CD14-positive monocyte (primary cell): Measurements from ENCODE around the gene TUBA4A. TPM values are rescaled to one million over a fixed set of nuclear protein-coding genes. Genes with fewer than 3 reads are reported as not detected.

ENCODE experiments used
- DNase-seq, 3 donors: peaks; one replicate each; pipeline ENCODE4 v3.0.0-alpha.2; 2011 to 2022
- H2AFZ ChIP-seq: 2 replicates; pipeline ENCODE4 v1.6.0; 2012; ENCODE audit warnings: mild to moderate bottlenecking, low read depth, low read length, inconsistent platforms; ENCODE audit not compliant: insufficient read depth, poor library complexity, severe bottlenecking
- H3K27ac ChIP-seq, 2 donors: 1 replicate in 1 of 2; 2 replicates in 1 of 2; pipeline ENCODE4 v1.5.1; 2012 to 2013; ENCODE audit warnings: low read length in 2 of 2, control low read depth in 1 of 2, inconsistent platforms in 1 of 2, low read depth in 1 of 2, mild to moderate bottlenecking in 1 of 2
- H3K27me3 ChIP-seq, 2 donors: one replicate each; pipeline versions ENCODE4 v1.6.0 to v1.6.1; 2011 to 2013; ENCODE audit warnings: low read length in 2 of 2; ENCODE audit not compliant: control insufficient read depth in 2 of 2, insufficient read depth in 2 of 2
- H3K36me3 ChIP-seq, 2 donors: replicated peaks in 1 of 2; 1 replicate in 1 of 2; 2 replicates in 1 of 2; pipeline versions ENCODE4 v1.5.1 to v1.6.1; 2012 to 2013; ENCODE audit warnings: low read length in 2 of 2, control low read depth in 1 of 2, inconsistent platforms in 1 of 2, mild to moderate bottlenecking in 1 of 2; ENCODE audit not compliant: insufficient read depth in 2 of 2, control insufficient read depth in 1 of 2
- H3K4me1 ChIP-seq, 2 donors: 1 replicate in 1 of 2; 2 replicates in 1 of 2; pipeline versions ENCODE4 v1.5.1 to v1.6.1; 2012 to 2013; ENCODE audit warnings: low read length in 2 of 2, control low read depth in 1 of 2, inconsistent platforms in 1 of 2, mild to moderate bottlenecking in 1 of 2, moderate library complexity in 1 of 2; ENCODE audit not compliant: insufficient read depth in 2 of 2, control insufficient read depth in 1 of 2
- H3K4me2 ChIP-seq: replicated peaks from 2 replicates; pipeline ENCODE3; 2012; ENCODE audit warnings: low read length, moderate library complexity, mild to moderate bottlenecking; ENCODE audit not compliant: poor library complexity, severe bottlenecking; ENCODE audit errors: extremely low read depth
- H3K4me3 ChIP-seq, 3 experiments: fragments of 200-600 bp in 1 of 3; sonication (generic) in 1 of 3; replicated peaks in 1 of 3; 1 replicate in 2 of 3; 2 replicates in 1 of 3; pipeline ENCODE4 v1.5.1; 2011 to 2013; ENCODE audit warnings: low read length in 3 of 3, mild to moderate bottlenecking in 3 of 3, control low read depth in 2 of 3, low read depth in 2 of 3, inconsistent platforms in 1 of 3, moderate library complexity in 1 of 3
- H3K79me2 ChIP-seq: 2 replicates; pipeline ENCODE4 v1.6.0; 2012; ENCODE audit warnings: mild to moderate bottlenecking, control low read depth, inconsistent platforms, low read length, moderate library complexity; ENCODE audit not compliant: insufficient read depth
- H3K9ac ChIP-seq: 2 replicates; pipeline ENCODE4 v1.6.0; 2017; ENCODE audit warnings: low read length, mild to moderate bottlenecking; ENCODE audit not compliant: insufficient read depth, poor library complexity, severe bottlenecking
- H3K9me3 ChIP-seq, 2 donors: replicated peaks in 1 of 2; 1 replicate in 1 of 2; 2 replicates in 1 of 2; pipeline versions ENCODE4 v1.5.1 to v1.6.1; 2012 to 2013; ENCODE audit warnings: low read length in 2 of 2, control low read depth in 1 of 2; ENCODE audit not compliant: control insufficient read depth in 1 of 2, insufficient read depth in 1 of 2
- H4K20me1 ChIP-seq: 2 replicates; pipeline ENCODE4 v1.6.0; 2012; ENCODE audit warnings: mild to moderate bottlenecking, low read length, control low read depth, moderate library complexity; ENCODE audit not compliant: insufficient read depth
- H3K27ac Mint-ChIP-seq, 7 donors: one replicate each; pipeline ENCODE4 v1.8.0; 2020; ENCODE audit warnings: mild to moderate bottlenecking in 7 of 7, mixed read lengths in 7 of 7, moderate library complexity in 6 of 7, inconsistent platforms in 2 of 7
- H3K27me3 Mint-ChIP-seq, 3 donors: one replicate each; pipeline ENCODE4 v1.8.0; 2021 to 2022; ENCODE audit warnings: low read depth in 3 of 3, mild to moderate bottlenecking in 3 of 3, mixed read lengths in 3 of 3, moderate library complexity in 3 of 3, inconsistent platforms in 1 of 3
- H3K36me3 Mint-ChIP-seq, 2 donors: one replicate each; pipeline ENCODE4 v1.8.0; 2020; ENCODE audit warnings: mixed read lengths in 2 of 2, inconsistent platforms in 1 of 2, mild to moderate bottlenecking in 1 of 2
- H3K4me1 Mint-ChIP-seq: one replicate; pipeline ENCODE4 v1.8.0; 2020; ENCODE audit warnings: mild to moderate bottlenecking, mixed read lengths
- H3K4me3 Mint-ChIP-seq, 2 donors: one replicate each; pipeline ENCODE4 v1.8.0; 2020; ENCODE audit warnings: mild to moderate bottlenecking in 2 of 2, mixed read lengths in 2 of 2, moderate library complexity in 1 of 2
- H3K9me3 Mint-ChIP-seq, 7 donors: one replicate each; pipeline ENCODE4 v1.8.0; 2020 to 2022; ENCODE audit warnings: mixed read lengths in 7 of 7, mild to moderate bottlenecking in 6 of 7, moderate library complexity in 6 of 7, inconsistent platforms in 2 of 7
- CTCF ChIP-seq: fragments of 200-600 bp; IDR thresholded peaks from one replicate; pipeline ENCODE4 v1.8.0; 2022; ENCODE audit warnings: antibody characterized with exemption, mild to moderate bottlenecking
- WGBS: methylation state at CpG from one replicate; pipeline ENCODE4 v1.1.5; 2013; ENCODE audit warnings: missing lambda C conversion rate; ENCODE audit not compliant: insufficient coverage; 5-methylcytosine and 5-hydroxymethylcytosine counted together
- intact Hi-C, 2 donors: fragments of 100-400 bp; cut with micrococcal nuclease; formaldehyde crosslinking; loops; one replicate each; pipeline versions ENCODE4 v1.15.0 to v1.15.1; 2023
- polyA minus RNA-seq: library from RNA; depleted of rRNA, polyadenylated mRNA; stranded (reverse); fragments of >200 nt; gene quantifications from 2 replicates; pipeline ENCODE4 v1.2.3, GENCODE V29; 2012
- polyA plus RNA-seq, 3 donors: library from polyadenylated mRNA; depleted of rRNA in 1 of 3; unstranded in 2 of 3; stranded (reverse) in 1 of 3; fragments of 300-500 nt in 2 of 3; fragments of >200 nt in 1 of 3; fragmentation: Illumina TruSeq in 2 of 3; gene quantifications; 1 replicate in 2 of 3; 2 replicates in 1 of 3; pipeline ENCODE4 v1.2.3, GENCODE V29; 2012 to 2021
- total RNA-seq, 12 experiments: library from RNA in 1 of 12; stranded (reverse) in 1 of 12; fragments of 120-200 nt in 1 of 12; gene quantifications; one replicate each; pipeline ENCODE4 v1.2.4 and lab custom pipeline; 2013 to 2026; ENCODE audit warnings: mixed read lengths in 6 of 12, inconsistent platforms in 1 of 12

TUBA4A gene
- 74.6 TPM for total RNA-seq (2013)
- 100 to 1,000 TPM in 1 of 3 donors, 10 to 100 TPM in 2; 72.7 to 452 (median 81.9) TPM for polyA plus RNA-seq
- polyA minus RNA-seq = 33.9 and 43.6 TPM in 2 replicates
- 25.8 to 73.3 (median 34.0) reads per million in 11 experiments for total RNA-seq (lab: John Stamatoyannopoulos, UW)

- peaks cover 18 to 25% of the 10 kb centered on the region in 2 donors for H3K36me3 Mint-ChIP-seq
- no peaks in the 10 kb centered on the region for H3K27me3 ChIP-seq
- under 1% methylated on average over 69 of the region's 76 CpGs for WGBS
- H3K79me2 ChIP-seq = peaks cover 52% of the 10 kb centered on the region
- H4K20me1 ChIP-seq = peaks cover 30% of the 10 kb centered on the region
- peak within 1 kb of the TSS; percentile 80 to 90 for H3K27ac ChIP-seq
- peak within 1 kb of the TSS; percentile 88 to 96 (median 88) for H3K4me3 ChIP-seq
- DNase-seq = peak; percentile 81 to 87 (median 83)
- H3K4me1 Mint-ChIP-seq = peaks cover 47% of the 10 kb centered on the region
- peaks cover 0 to 3% (median 2%) of the 10 kb centered on the region in 3 donors for H3K27me3 Mint-ChIP-seq
- intact Hi-C loops = loop anchor here (1.0 to 5.0 kb wide), 4 partner anchors 25 to 77 kb away; partner anchors contain the start of genes ABCB6 (in 2 of the 2), DNAJB2 (in 2 of the 2), CNPPD1 (in 1 of the 2) and RETREG2 (in 1 of the 2)
- peaks cover 47 to 59% of the 10 kb centered on the region in 2 donors for H3K4me1 ChIP-seq
- H3K36me3 ChIP-seq = peaks cover 14 to 16% of the 10 kb centered on the region in 2 donors
- H3K9ac ChIP-seq = peak within 1 kb of the TSS; percentile 84
- peak within 1 kb of the TSS; percentile 89 for H2AFZ ChIP-seq
- H3K9me3 ChIP-seq = no peaks in the 10 kb centered on the region
- no peak for TF ChIP-seq CTCF
- H3K4me2 ChIP-seq = peak within 1 kb of the TSS; percentile 95
- no peaks in the 10 kb centered on the region for H3K9me3 Mint-ChIP-seq
- peak within 1 kb of the TSS; percentile 90 to 96 for H3K4me3 Mint-ChIP-seq
- peak within 1 kb of the TSS; percentile 92 to 98 (median 95) for H3K27ac Mint-ChIP-seq
These were observed at the start of gene TUBA4A for GRCh38 chr2:219253753-219254589. TUBA4A (minus strand) TSS chr2:219253918; CDS start chr2:219253858, 60 bp downstream.

GRCh38 chr2:219302412-219302968 lies 48.8 kb upstream of the TUBA4A start:
- intact Hi-C loops = loop anchor here in 1 of 2 donors (10.0 kb wide), 1 partner anchor 248 kb away; no protein-coding TSS in a partner anchor
- H4K20me1 ChIP-seq = no peaks in the 10 kb centered on the region
- H3K4me1 Mint-ChIP-seq = peaks cover 2% of the 10 kb centered on the region
- H3K27ac Mint-ChIP-seq = no peak overlapping the region
- no peak for TF ChIP-seq CTCF
- peaks cover 46 to 67% (median 47%) of the 10 kb centered on the region in 3 donors for H3K27me3 Mint-ChIP-seq
- H3K4me2 ChIP-seq = no peak overlapping the region
- no peak overlapping the region for H3K4me3 ChIP-seq
- no peak overlapping the region for H3K9ac ChIP-seq
- H3K36me3 Mint-ChIP-seq = no peaks in the 10 kb centered on the region
- H3K27me3 ChIP-seq = peaks cover 3 to 25% of the 10 kb centered on the region in 2 donors
- 78% methylated on average over 7 of the region's 11 CpGs for WGBS
- no peaks in the 10 kb centered on the region for H3K36me3 ChIP-seq
- no peaks in the 10 kb centered on the region for H3K79me2 ChIP-seq
- no peak overlapping the region for H3K27ac ChIP-seq
- peaks cover 0 to 3% (median 0%) of the 10 kb centered on the region in 7 donors for H3K9me3 Mint-ChIP-seq
- no peak for DNase-seq
- H2AFZ ChIP-seq = no peak overlapping the region
- H3K4me1 ChIP-seq = no peaks in the 10 kb centered on the region
- H3K4me3 Mint-ChIP-seq = no peak overlapping the region
- no peaks in the 10 kb centered on the region for H3K9me3 ChIP-seq
